ENCODE measurements around the gene EMX2. TPM values are rescaled to one million over a fixed set of nuclear protein-coding genes. Genes with fewer than 3 reads are reported as not detected.

EMX2 gene
- polyA plus RNA-seq, 4 donors, result 0.01 to 0.45 (median 0.04) TPM; not detected in 1

DNA sequence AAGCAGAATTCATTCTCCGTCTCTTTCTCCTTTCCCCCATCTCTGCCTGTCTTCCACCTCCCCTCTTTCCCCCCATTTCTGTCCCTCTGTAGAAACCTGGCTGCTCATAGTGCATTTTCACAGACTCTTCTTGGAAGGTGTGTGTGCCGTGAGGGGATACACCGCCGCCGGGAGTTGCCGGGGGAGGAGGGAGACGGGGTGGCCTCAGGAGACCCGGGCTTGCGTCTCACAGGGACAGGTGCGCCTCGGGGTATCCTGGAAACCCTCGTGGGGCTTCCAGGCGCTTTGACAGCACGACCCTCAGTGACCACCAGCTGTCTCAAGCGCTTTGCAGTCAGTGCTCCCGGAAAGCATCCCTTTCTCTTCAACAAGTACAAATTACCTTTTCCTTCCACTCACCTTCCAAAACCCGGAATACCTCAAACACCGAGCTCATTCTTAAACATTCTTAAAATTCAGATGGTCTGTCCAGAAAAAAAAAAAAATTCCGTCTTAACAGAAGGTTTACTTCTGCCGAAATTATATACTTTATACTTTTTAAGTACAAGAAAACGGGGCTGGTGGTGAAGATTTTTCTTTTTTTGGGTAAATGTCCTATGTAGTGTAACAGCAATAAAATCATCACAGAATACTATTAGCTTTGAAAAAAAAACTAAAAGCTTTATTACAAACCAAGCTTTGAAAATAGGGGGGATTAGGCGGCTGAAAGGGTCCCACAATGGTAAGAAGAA is 8.2 kb downstream of the EMX2 start:
- peaks cover 20 to 98% (median 58%) of the 10 kb centered on the region in 3 donors for H3K27me3 ChIP-seq (ENCODE audit: control insufficient read depth in 3 of 3, insufficient read depth in 3 of 3, low read length in 3 of 3)

DNA sequence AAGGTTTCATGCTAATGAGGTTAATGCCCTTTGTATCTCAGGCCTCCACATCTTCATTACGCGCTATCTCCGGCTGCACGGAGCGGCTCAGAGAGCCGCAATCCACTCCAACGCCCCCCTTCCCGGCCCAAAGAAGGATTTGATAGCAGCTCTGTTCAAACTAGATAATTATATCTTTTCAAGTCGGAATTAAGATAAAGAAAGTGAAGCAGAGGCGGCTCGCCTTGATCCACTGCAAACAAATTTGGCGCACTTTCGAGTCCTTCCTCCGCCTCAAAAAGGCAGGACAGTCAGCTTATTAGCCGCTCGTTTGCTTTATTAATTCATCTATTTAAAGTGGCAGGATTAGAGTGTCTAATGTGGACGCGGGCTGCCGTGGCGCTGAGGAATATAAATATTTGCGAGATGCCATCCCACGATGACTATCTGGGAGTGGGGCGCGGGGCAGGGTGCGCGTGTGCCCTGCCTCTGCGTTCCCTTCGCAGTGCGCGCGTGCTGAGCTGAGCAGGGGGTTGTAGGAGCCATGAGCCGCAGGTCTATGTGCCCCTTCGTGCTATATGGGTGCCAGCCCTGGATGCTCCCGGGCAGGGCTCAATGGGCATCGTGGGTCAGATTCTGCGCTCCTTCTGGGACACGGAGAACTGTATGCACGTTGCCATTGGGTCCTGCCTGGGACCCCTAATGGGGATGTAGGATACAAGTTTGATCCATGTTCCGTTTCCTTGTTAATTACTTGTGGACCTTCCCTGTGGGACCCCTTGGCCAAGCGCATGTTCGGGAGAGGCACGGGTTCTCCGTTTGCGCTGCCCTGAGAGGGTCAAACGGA is 9.0 kb downstream of the EMX2 start:
- H3K27ac ChIP-seq (ENCODE audit: low read depth in 1 of 3, low read length in 2 of 3), result no peak overlapping the region
- 4 to 6% (median 6%) methylated on average over 44 to 45 of the region's 45 CpGs for WGBS, 3 donors
- no peaks in the 10 kb centered on the region for H3K4me1 ChIP-seq (ENCODE audit: control insufficient read depth in 3 of 3, insufficient read depth in 2 of 3, low read depth in 1 of 3, low read length in 2 of 3)
- no peaks in the 10 kb centered on the region for H3K36me3 ChIP-seq (ENCODE audit: control insufficient read depth in 3 of 3, insufficient read depth in 2 of 3, low read depth in 1 of 3, low read length in 3 of 3)
- DNase-seq (peak in 1 of 2 donors; percentile 6), FAIRE-seq (no peak)
- peaks cover 20 to 98% (median 51%) of the 10 kb centered on the region in 3 donors for H3K27me3 ChIP-seq (ENCODE audit: control insufficient read depth in 3 of 3, insufficient read depth in 3 of 3, low read length in 3 of 3)
- no peak overlapping the region for H3K4me3 ChIP-seq (ENCODE audit: low read depth in 1 of 3, low read length in 3 of 3)
- no peaks in the 10 kb centered on the region for H3K9me3 ChIP-seq (ENCODE audit: control insufficient read depth in 2 of 2, insufficient read depth in 1 of 2, low read depth in 1 of 2, low read length in 1 of 2)

More for the DNA sequence above, 8.2 kb downstream of the EMX2 start:
- no peaks in the 10 kb centered on the region for H3K9me3 ChIP-seq (ENCODE audit: control insufficient read depth in 2 of 2, insufficient read depth in 1 of 2, low read depth in 1 of 2, low read length in 1 of 2)
- H3K4me3 ChIP-seq (ENCODE audit: low read depth in 1 of 3, low read length in 3 of 3), result no peak overlapping the region
- WGBS, 3 donors, result 5 to 15% (median 9%) methylated on average over 22 of the region's 22 CpGs
- H3K27ac ChIP-seq (ENCODE audit: low read depth in 1 of 3, low read length in 2 of 3), result no peak overlapping the region
- DNase-seq (no peak), FAIRE-seq (no peak)
- no peaks in the 10 kb centered on the region for H3K4me1 ChIP-seq (ENCODE audit: control insufficient read depth in 3 of 3, insufficient read depth in 2 of 3, low read depth in 1 of 3, low read length in 2 of 3)
- H3K36me3 ChIP-seq (ENCODE audit: control insufficient read depth in 3 of 3, insufficient read depth in 2 of 3, low read depth in 1 of 3, low read length in 3 of 3), result no peaks in the 10 kb centered on the region

DNA sequence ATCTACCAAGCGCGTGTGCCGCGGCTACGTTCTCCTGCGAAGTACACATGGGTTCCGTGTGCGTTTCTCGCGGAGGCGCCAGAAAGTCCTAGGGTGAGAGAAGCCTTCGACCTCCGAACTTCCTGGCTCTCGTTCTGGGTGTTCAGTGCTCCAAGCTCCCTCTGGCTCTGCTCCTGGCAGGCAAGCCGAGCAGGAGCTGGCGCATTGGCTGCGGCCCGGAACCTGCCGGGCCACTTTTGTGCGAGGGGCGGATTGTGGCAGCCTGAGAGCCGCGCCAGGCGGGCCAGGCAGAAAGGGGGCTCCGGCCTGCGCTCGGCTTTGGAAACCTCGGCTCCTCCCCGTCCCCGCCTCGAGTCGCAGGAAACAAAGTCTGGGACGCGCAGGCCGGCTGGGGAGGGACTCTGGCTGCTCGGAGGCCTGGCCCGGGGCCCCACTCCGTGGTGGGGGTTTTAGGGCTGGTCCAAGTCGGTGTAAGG is 9.6 kb downstream of the EMX2 start:
- peaks cover 20 to 94% (median 46%) of the 10 kb centered on the region in 3 donors for H3K27me3 ChIP-seq (ENCODE audit: control insufficient read depth in 3 of 3, insufficient read depth in 3 of 3, low read length in 3 of 3)
- H3K27ac ChIP-seq (ENCODE audit: low read depth in 1 of 3, low read length in 2 of 3), result no peak overlapping the region
- no peaks in the 10 kb centered on the region for H3K4me1 ChIP-seq (ENCODE audit: control insufficient read depth in 3 of 3, insufficient read depth in 2 of 3, low read depth in 1 of 3, low read length in 2 of 3)
- H3K9me3 ChIP-seq (ENCODE audit: control insufficient read depth in 2 of 2, insufficient read depth in 1 of 2, low read depth in 1 of 2, low read length in 1 of 2), result no peaks in the 10 kb centered on the region
- 2 to 4% (median 3%) methylated on average over 39 of the region's 39 CpGs for WGBS, 3 donors
- DNase-seq (peak in 1 of 2 donors; percentile 26), FAIRE-seq (no peak)
- H3K36me3 ChIP-seq (ENCODE audit: control insufficient read depth in 3 of 3, insufficient read depth in 2 of 3, low read depth in 1 of 3, low read length in 3 of 3), result no peaks in the 10 kb centered on the region
- no peak overlapping the region for H3K4me3 ChIP-seq (ENCODE audit: low read depth in 1 of 3, low read length in 3 of 3)

DNA sequence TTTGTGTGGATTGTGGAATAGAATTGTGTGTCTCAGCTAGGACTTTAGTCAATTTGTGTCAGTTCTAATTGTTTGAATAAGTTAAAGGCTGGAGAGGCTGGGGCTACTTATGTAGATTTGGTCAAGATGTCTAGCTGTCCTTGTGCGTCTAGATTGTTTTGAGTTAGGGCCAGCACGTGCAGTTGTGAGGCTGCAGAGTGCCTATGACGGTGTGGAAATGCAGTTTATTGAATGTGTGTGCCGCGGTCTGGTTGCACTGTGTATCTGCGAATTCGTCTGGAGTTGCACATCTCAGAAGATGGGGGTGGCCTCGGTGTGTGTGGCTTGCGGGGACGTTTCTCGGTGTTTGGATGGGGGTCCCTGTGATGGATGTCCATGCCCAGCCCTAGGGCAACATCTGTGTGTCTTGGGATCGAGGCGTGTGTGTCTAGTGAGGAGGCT is 10.2 kb downstream of the EMX2 start:
- H3K4me1 ChIP-seq (ENCODE audit: control insufficient read depth in 3 of 3, insufficient read depth in 2 of 3, low read depth in 1 of 3, low read length in 2 of 3), result no peaks in the 10 kb centered on the region
- H3K4me3 ChIP-seq (ENCODE audit: low read depth in 1 of 3, low read length in 3 of 3), result no peak overlapping the region
- 4 to 11% (median 7%) methylated on average over 13 of the region's 13 CpGs for WGBS, 3 donors
- H3K27me3 ChIP-seq (ENCODE audit: control insufficient read depth in 3 of 3, insufficient read depth in 3 of 3, low read length in 3 of 3), result peaks cover 20 to 90% (median 43%) of the 10 kb centered on the region in 3 donors
- DNase-seq (no peak), FAIRE-seq (no peak)
- H3K36me3 ChIP-seq (ENCODE audit: control insufficient read depth in 3 of 3, insufficient read depth in 2 of 3, low read depth in 1 of 3, low read length in 3 of 3), result no peaks in the 10 kb centered on the region
- H3K27ac ChIP-seq (ENCODE audit: low read depth in 1 of 3, low read length in 2 of 3), result no peak overlapping the region
- no peaks in the 10 kb centered on the region for H3K9me3 ChIP-seq (ENCODE audit: control insufficient read depth in 2 of 2, insufficient read depth in 1 of 2, low read depth in 1 of 2, low read length in 1 of 2)

DNA sequence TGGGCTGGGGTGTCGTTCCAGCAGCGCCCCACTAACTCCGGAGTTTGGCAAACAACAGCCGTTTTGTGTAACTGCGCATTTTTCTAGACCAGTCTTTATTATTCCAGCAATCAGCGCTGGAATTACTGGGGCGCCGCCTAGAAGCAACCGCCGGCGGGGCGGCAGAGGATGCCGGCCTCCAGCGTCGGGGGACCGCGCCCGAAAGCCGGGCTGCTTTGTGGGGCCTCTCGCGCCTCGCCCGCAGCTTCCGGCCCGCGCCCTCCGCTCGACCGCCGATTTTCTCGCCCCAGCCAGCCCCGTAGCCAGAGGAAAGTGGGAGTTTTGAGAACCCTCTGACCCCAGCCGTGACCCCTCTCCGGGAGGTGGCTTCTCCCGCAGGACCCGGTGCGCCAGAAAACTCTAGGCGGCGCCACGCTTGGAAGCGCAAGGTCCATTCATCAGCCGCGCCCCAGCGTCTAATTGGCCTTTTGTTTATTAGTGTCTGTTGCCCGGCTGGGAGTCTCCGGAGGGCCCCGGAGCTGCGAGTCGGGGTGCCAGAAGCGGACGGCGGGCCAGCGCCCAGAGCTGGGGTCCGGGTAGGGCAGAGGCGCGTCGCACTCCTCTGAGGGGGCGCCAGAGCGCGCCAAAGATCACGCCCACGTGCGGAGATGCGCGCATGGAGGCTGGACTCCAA is 10.7 kb downstream of the EMX2 start:
- FAIRE-seq, result no peak
- no peak overlapping the region for H3K4me3 ChIP-seq (ENCODE audit: low read depth in 1 of 3, low read length in 3 of 3)
- 2 to 3% (median 2%) methylated on average over 58 to 65 of the region's 65 CpGs for WGBS, 3 donors
- peaks cover 17 to 88% (median 37%) of the 10 kb centered on the region in 3 donors for H3K27me3 ChIP-seq (ENCODE audit: control insufficient read depth in 3 of 3, insufficient read depth in 3 of 3, low read length in 3 of 3)
- H3K36me3 ChIP-seq (ENCODE audit: control insufficient read depth in 3 of 3, insufficient read depth in 2 of 3, low read depth in 1 of 3, low read length in 3 of 3), result no peaks in the 10 kb centered on the region
- H3K27ac ChIP-seq (ENCODE audit: low read depth in 1 of 3, low read length in 2 of 3), result no peak overlapping the region
- peak; percentile 18 to 43 for DNase-seq
- H3K9me3 ChIP-seq (ENCODE audit: control insufficient read depth in 2 of 2, insufficient read depth in 1 of 2, low read depth in 1 of 2, low read length in 1 of 2), result no peaks in the 10 kb centered on the region
- no peaks in the 10 kb centered on the region for H3K4me1 ChIP-seq (ENCODE audit: control insufficient read depth in 3 of 3, insufficient read depth in 2 of 3, low read depth in 1 of 3, low read length in 2 of 3)

DNA sequence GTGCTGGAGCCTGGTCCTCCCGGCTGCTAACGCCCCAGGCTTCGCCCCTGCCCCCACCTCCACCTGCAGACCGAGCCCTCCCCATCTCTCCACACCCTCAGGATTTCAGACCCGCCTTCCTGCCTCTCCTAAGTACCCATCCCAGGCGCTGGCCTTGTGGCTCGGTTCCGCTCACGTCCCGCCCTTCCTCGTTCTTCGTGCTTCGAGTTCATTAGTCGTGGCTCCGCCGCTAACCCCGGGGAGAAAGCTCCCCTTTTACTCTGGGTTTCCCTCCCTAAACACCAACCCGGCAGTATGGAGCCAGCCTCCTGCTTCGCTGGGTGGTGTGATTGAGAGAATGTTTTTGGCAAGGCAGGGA is 11.2 kb downstream of the EMX2 start:
- no peaks in the 10 kb centered on the region for H3K4me1 ChIP-seq (ENCODE audit: control insufficient read depth in 3 of 3, insufficient read depth in 2 of 3, low read depth in 1 of 3, low read length in 2 of 3)
- no peaks in the 10 kb centered on the region for H3K36me3 ChIP-seq (ENCODE audit: control insufficient read depth in 3 of 3, insufficient read depth in 2 of 3, low read depth in 1 of 3, low read length in 3 of 3)
- 4 to 7% (median 6%) methylated on average over 17 to 19 of the region's 19 CpGs for WGBS, 3 donors
- H3K9me3 ChIP-seq (ENCODE audit: control insufficient read depth in 2 of 2, insufficient read depth in 1 of 2, low read depth in 1 of 2, low read length in 1 of 2), result no peaks in the 10 kb centered on the region
- DNase-seq (no peak), FAIRE-seq (no peak)
- H3K27me3 ChIP-seq (ENCODE audit: control insufficient read depth in 3 of 3, insufficient read depth in 3 of 3, low read length in 3 of 3), result peaks cover 17 to 83% (median 36%) of the 10 kb centered on the region in 3 donors
- H3K27ac ChIP-seq (ENCODE audit: low read depth in 1 of 3, low read length in 2 of 3), result no peak overlapping the region
- H3K4me3 ChIP-seq (ENCODE audit: low read depth in 1 of 3, low read length in 3 of 3), result no peak overlapping the region

DNA sequence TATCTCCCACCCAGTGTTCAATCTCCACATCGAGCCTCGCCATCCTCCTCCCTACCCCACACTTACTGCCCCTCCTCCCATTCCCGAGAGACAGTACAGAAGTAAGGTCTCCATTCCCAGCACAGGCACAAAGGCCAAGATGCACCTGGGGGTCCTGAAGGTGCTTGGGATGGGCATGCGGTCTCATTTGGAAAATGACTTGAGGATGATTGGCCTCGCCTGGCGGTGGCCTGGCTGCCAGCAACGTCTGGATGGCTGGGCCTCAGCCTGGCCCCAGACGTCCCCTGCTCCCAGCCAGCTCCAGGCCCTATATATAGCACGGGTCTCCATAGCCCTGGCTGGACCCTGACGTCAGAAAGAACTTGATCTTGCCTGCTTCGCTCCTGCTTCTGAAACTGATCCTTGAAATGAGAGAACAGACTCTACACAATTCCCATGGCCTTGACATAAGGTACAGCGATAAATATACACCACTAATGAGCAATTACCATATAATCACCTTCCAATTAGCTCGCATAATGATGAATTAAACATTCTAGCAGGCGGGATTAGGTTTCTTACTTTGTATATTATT is 11.8 kb downstream of the EMX2 start:
- no peak for FAIRE-seq
- Histone ChIP-seq H3K27ac (ENCODE audit: low read depth in 1 of 3, low read length in 2 of 3) (no peak overlapping the region), H3K4me3 (ENCODE audit: low read depth in 1 of 3, low read length in 3 of 3) (no peak overlapping the region), H3K9me3 (ENCODE audit: control insufficient read depth in 2 of 2, insufficient read depth in 1 of 2, low read depth in 1 of 2, low read length in 1 of 2) (no peaks in the 10 kb centered on the region), H3K4me1 (ENCODE audit: control insufficient read depth in 3 of 3, insufficient read depth in 2 of 3, low read depth in 1 of 3, low read length in 2 of 3) (no peaks in the 10 kb centered on the region), H3K36me3 (ENCODE audit: control insufficient read depth in 3 of 3, insufficient read depth in 2 of 3, low read depth in 1 of 3, low read length in 3 of 3) (no peaks in the 10 kb centered on the region), H3K27me3 (ENCODE audit: control insufficient read depth in 3 of 3, insufficient read depth in 3 of 3, low read length in 3 of 3) (peaks cover 17 to 78% (median 36%) of the 10 kb centered on the region in 3 donors)
- no peak for DNase-seq
- 34 to 45% (median 37%) methylated on average over 14 of the region's 14 CpGs for WGBS, 3 donors

DNA sequence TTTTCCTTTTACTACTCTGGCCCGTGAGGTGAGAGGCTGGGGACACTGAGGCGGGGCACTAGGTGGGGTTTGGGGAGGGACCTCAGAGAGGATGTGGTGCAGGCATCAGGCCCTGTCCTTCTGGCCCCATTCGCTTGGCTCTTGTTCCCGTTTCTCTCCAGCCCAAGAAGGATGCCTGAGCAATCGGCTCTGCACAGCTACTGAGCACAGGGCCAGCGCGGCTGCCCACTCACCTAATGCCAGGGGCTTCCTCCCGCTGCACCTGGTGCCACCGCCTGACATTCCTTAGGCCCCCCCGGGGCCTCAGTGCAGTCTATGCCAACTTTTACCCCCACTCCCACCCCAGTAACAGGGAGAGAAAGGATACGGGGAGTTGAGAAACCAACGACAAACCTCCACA is 12.5 kb downstream of the EMX2 start:
- 59 to 64% (median 60%) methylated on average over 12 of the region's 12 CpGs for WGBS, 3 donors

More for the DNA sequence above, 12.5 kb downstream of the EMX2 start:
- H3K36me3 ChIP-seq (ENCODE audit: control insufficient read depth in 3 of 3, insufficient read depth in 2 of 3, low read depth in 1 of 3, low read length in 3 of 3), result no peaks in the 10 kb centered on the region
- DNase-seq (no peak), FAIRE-seq (no peak)
- H3K4me1 ChIP-seq (ENCODE audit: control insufficient read depth in 3 of 3, insufficient read depth in 2 of 3, low read depth in 1 of 3, low read length in 2 of 3), result no peaks in the 10 kb centered on the region
- no peak overlapping the region for H3K27ac ChIP-seq (ENCODE audit: low read depth in 1 of 3, low read length in 2 of 3)
- H3K9me3 ChIP-seq (ENCODE audit: control insufficient read depth in 2 of 2, insufficient read depth in 1 of 2, low read depth in 1 of 2, low read length in 1 of 2), result no peaks in the 10 kb centered on the region
- H3K27me3 ChIP-seq (ENCODE audit: control insufficient read depth in 3 of 3, insufficient read depth in 3 of 3, low read length in 3 of 3), result peaks cover 17 to 71% (median 36%) of the 10 kb centered on the region in 3 donors
- H3K4me3 ChIP-seq (ENCODE audit: low read depth in 1 of 3, low read length in 3 of 3), result no peak overlapping the region
